Measurements from ENCODE around the gene IMPG2.

Gene IMPG2

DNA sequence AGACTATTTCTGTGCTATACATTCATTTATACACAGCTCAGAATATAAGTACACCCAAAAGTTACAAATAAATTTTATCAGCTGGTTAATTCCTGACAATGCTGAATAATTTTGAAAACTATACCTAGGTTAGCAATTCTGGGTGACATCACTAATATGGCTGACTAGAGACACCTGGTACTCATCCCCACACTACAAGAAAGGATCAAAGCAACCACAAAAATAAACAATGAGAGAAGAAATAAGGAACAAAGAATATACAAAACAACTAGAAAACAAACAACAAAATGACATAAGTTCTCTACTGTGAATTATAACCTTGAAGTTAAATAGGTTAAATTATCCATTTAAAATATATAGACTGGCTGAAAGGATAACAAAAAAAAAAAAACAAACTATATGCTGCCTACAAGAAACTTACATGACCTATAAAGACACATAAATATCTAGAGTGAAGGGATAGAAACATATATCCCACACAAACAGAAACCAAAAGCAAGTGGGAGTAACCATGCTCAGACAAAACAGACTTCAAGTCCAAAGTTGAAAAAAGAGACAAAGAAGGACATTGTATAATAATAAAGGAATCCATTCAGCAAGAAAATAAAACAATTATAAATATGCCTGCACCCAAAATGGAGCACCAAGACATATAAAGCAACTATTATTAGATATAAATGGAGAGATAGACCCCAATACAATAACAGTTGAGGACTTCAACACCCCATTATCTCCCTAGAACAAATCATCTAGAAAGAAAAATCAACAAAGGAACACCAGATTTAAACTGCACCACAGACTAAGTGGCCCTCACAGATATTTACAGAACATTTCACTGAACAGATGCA is 57.8 kb downstream of the IMPG2 start:
- no peak overlapping the region for H3K27ac Mint-ChIP-seq
- no peaks in the 10 kb centered on the region for H3K27me3 Mint-ChIP-seq
- no peaks in the 10 kb centered on the region for H3K36me3 Mint-ChIP-seq
- no peak for DNase-seq
- no peak overlapping the region for H3K4me3 Mint-ChIP-seq
- no peaks in the 10 kb centered on the region for H3K9me3 Mint-ChIP-seq
- CTCF ChIA-PET = no interaction called here
- peaks cover 5% of the 10 kb centered on the region for H3K4me1 Mint-ChIP-seq

GRCh38 chr3:101261506-101261905 is 58.9 kb downstream of the IMPG2 start:
- Mint-ChIP-seq H3K27me3 (no peaks in the 10 kb centered on the region), H3K9me3 (no peaks in the 10 kb centered on the region), H3K27ac (no peak overlapping the region), H3K4me3 (no peak overlapping the region), H3K36me3 (no peaks in the 10 kb centered on the region), H3K4me1 (peaks cover 5% of the 10 kb centered on the region)
- no peak for DNase-seq
- CTCF ChIA-PET = no interaction called here

GRCh38 chr3:101259485-101260341 is 60.7 kb downstream of the IMPG2 start:
- no peak for DNase-seq
- H3K4me3 Mint-ChIP-seq = no peak overlapping the region
- CTCF ChIA-PET = no interaction called here
- H3K9me3 Mint-ChIP-seq = no peaks in the 10 kb centered on the region
- no peak overlapping the region for H3K27ac Mint-ChIP-seq
- H3K4me1 Mint-ChIP-seq = peaks cover 5% of the 10 kb centered on the region
- H3K27me3 Mint-ChIP-seq = no peaks in the 10 kb centered on the region
- no peaks in the 10 kb centered on the region for H3K36me3 Mint-ChIP-seq

GRCh38 chr3:101256511-101256910 is 63.9 kb downstream of the IMPG2 start:
- H3K27me3 Mint-ChIP-seq = no peaks in the 10 kb centered on the region
- H3K4me3 Mint-ChIP-seq = no peak overlapping the region
- no peak overlapping the region for H3K27ac Mint-ChIP-seq
- CTCF ChIA-PET = no interaction called here
- H3K36me3 Mint-ChIP-seq = no peaks in the 10 kb centered on the region
- H3K4me1 Mint-ChIP-seq = no peaks in the 10 kb centered on the region
- no peaks in the 10 kb centered on the region for H3K9me3 Mint-ChIP-seq
- DNase-seq = no peak

GRCh38 chr3:101255441-101255840 is 64.9 kb downstream of the IMPG2 start:
- CTCF ChIA-PET = no interaction called here
- H3K4me3 Mint-ChIP-seq = no peak overlapping the region
- H3K9me3 Mint-ChIP-seq = no peaks in the 10 kb centered on the region
- no peaks in the 10 kb centered on the region for H3K4me1 Mint-ChIP-seq
- no peak overlapping the region for H3K27ac Mint-ChIP-seq
- DNase-seq = no peak
- H3K36me3 Mint-ChIP-seq = no peaks in the 10 kb centered on the region
- no peaks in the 10 kb centered on the region for H3K27me3 Mint-ChIP-seq

GRCh38 chr3:101253396-101253795 is 67.0 kb downstream of the IMPG2 start:
- no peaks in the 10 kb centered on the region for H3K27me3 Mint-ChIP-seq
- H3K4me1 Mint-ChIP-seq = no peaks in the 10 kb centered on the region
- H3K4me3 Mint-ChIP-seq = no peak overlapping the region
- DNase-seq = no peak
- CTCF ChIA-PET = no interaction called here
- no peak overlapping the region for H3K27ac Mint-ChIP-seq
- no peaks in the 10 kb centered on the region for H3K36me3 Mint-ChIP-seq
- H3K9me3 Mint-ChIP-seq = no peaks in the 10 kb centered on the region

DNA sequence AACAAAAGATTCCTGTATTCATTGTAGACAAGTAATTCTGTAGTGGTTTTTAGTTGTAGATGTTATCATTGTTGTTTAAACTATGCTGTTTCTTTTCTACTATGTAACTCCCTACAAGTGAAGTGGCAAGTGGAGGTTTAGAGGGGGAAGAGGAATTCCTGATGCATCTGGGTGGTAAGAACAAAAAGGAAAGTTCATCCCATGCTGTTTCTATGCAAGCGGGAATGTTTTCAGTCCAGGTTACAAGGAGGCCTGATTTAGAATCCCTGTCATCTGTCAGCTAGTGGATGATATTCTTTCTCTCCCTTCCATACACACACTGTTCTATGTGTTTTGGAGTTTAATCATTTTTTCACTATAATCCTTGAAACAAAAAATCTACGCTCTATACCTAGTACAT is 67.4 kb downstream of the IMPG2 start:
- no peaks in the 10 kb centered on the region for H3K4me1 Mint-ChIP-seq
- no peaks in the 10 kb centered on the region for H3K36me3 Mint-ChIP-seq
- no peaks in the 10 kb centered on the region for H3K9me3 Mint-ChIP-seq
- CTCF ChIA-PET = no interaction called here
- no peaks in the 10 kb centered on the region for H3K27me3 Mint-ChIP-seq
- H3K27ac Mint-ChIP-seq = no peak overlapping the region
- DNase-seq = no peak
- no peak overlapping the region for H3K4me3 Mint-ChIP-seq

GRCh38 chr3:101252307-101252706 is 68.1 kb downstream of the IMPG2 start:
- Mint-ChIP-seq H3K36me3 (no peaks in the 10 kb centered on the region), H3K27ac (no peak overlapping the region), H3K4me1 (no peaks in the 10 kb centered on the region), H3K27me3 (no peaks in the 10 kb centered on the region), H3K4me3 (no peak overlapping the region), H3K9me3 (no peaks in the 10 kb centered on the region)
- CTCF ChIA-PET = no interaction called here
- no peak for DNase-seq

DNA sequence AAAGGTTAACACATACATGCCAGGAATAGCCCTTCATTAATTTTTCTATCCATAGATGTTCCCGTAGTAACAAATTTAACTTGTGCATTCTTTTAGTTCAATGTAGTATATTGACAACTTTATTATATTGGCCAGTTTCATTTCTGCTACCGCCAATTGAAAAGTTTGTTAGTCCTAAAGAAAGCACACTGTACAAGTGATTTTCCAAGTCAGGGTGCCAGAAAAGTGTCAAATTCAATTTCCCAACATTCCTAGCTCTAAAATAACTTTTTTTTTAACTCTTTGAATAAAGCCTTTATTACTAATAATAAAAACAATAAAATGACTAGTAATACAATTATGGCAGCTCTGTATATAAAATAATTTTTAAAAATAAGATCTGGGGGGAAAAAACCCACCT is 68.9 kb downstream of the IMPG2 start:
- Mint-ChIP-seq H3K27me3 (no peaks in the 10 kb centered on the region), H3K27ac (no peak overlapping the region), H3K4me3 (no peak overlapping the region), H3K9me3 (no peaks in the 10 kb centered on the region), H3K4me1 (no peaks in the 10 kb centered on the region), H3K36me3 (no peaks in the 10 kb centered on the region)
- CTCF ChIA-PET = interaction anchor here (1.1 kb wide), 1 partner anchor 50 kb away, joined by 3 read pairs; no protein-coding TSS in a partner anchor
- DNase-seq = no peak

DNA sequence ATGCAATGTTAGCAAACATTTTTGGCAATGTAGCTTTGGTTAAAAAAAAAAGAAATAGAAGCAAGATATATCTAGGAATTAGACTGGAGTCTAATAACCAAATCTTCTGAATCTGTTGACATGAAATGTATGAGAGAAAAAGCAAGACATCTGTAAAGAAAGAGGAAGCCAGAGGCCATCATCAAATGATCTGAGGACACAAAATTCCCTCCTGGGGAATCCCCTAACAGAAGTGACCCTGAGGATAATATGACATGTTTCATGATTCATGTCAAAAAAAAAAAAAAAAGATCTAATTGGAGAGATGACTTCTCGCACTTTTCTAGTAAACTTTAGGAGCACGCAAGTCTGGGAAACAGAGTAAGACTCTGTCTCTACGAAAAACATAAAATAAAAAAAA is 70.9 kb downstream of the IMPG2 start:
- Mint-ChIP-seq H3K9me3 (no peaks in the 10 kb centered on the region), H3K27ac (no peak overlapping the region), H3K27me3 (no peaks in the 10 kb centered on the region), H3K4me1 (no peaks in the 10 kb centered on the region), H3K4me3 (no peak overlapping the region), H3K36me3 (no peaks in the 10 kb centered on the region)
- no peak for DNase-seq
- CTCF ChIA-PET = no interaction called here

DNA sequence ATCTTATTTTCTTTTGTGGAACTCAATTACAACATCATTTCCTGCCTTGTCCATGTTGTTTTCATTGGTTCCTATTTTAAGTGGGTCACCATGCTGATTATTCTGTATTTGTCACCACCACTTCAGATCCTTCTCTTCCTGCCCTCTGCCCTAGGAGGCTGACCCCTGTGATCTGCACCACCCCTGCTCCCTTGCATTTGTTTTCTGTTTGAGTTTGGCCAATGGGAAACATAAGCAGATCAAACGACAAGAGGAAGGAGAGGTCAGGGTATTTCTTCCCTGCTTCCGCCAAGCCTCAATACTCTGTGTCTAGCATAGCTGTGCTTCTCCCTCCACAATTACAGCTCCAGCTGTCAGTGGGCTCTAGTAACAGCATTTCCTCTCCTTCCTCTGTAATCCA is 71.6 kb downstream of the IMPG2 start:
- no peaks in the 10 kb centered on the region for H3K9me3 Mint-ChIP-seq
- no peak for DNase-seq
- CTCF ChIA-PET = no interaction called here
- no peak overlapping the region for H3K27ac Mint-ChIP-seq
- no peaks in the 10 kb centered on the region for H3K36me3 Mint-ChIP-seq
- no peaks in the 10 kb centered on the region for H3K27me3 Mint-ChIP-seq
- no peaks in the 10 kb centered on the region for H3K4me1 Mint-ChIP-seq
- H3K4me3 Mint-ChIP-seq = no peak overlapping the region

- peaks cover 2% of the 10 kb centered on the region for H3K36me3 Mint-ChIP-seq
- H3K9me3 Mint-ChIP-seq = no peaks in the 10 kb centered on the region
- H3K4me3 Mint-ChIP-seq = no peak overlapping the region
- CTCF ChIA-PET = no interaction called here
- DNase-seq = no peak
- H3K27ac Mint-ChIP-seq = no peak overlapping the region
- H3K4me1 Mint-ChIP-seq = no peaks in the 10 kb centered on the region
- no peaks in the 10 kb centered on the region for H3K27me3 Mint-ChIP-seq
These were observed 76.2 kb downstream of the IMPG2 start for GRCh38 chr3:101244212-101244575.

GRCh38 chr3:101243285-101244211 is 76.8 kb downstream of the IMPG2 start:
- H3K36me3 Mint-ChIP-seq = peaks cover 2% of the 10 kb centered on the region
- H3K4me1 Mint-ChIP-seq = no peaks in the 10 kb centered on the region
- CTCF ChIA-PET = no interaction called here
- no peak overlapping the region for H3K4me3 Mint-ChIP-seq
- no peak overlapping the region for H3K27ac Mint-ChIP-seq
- H3K27me3 Mint-ChIP-seq = no peaks in the 10 kb centered on the region
- no peaks in the 10 kb centered on the region for H3K9me3 Mint-ChIP-seq
- no peak for DNase-seq

- H3K4me3 Mint-ChIP-seq = no peak overlapping the region
- H3K27me3 Mint-ChIP-seq = no peaks in the 10 kb centered on the region
- H3K36me3 Mint-ChIP-seq = peaks cover 2% of the 10 kb centered on the region
- no peaks in the 10 kb centered on the region for H3K9me3 Mint-ChIP-seq
- CTCF ChIA-PET = no interaction called here
- no peak overlapping the region for H3K27ac Mint-ChIP-seq
- no peak for DNase-seq
- H3K4me1 Mint-ChIP-seq = no peaks in the 10 kb centered on the region
These were observed 79.5 kb downstream of the IMPG2 start for GRCh38 chr3:101240719-101241399.
